Activated CD4-positive, alpha-beta memory T cell treated with anti-CD3 and anti-CD28 coated beads for 36 hours (primary cell): Measurements from ENCODE around the gene STK25. TPM values are rescaled to one million over a fixed set of nuclear protein-coding genes. Genes with fewer than 3 reads are reported as not detected.

ENCODE experiments used
- CTCF ChIA-PET: fragments of 350-600 bp; sonication (Branson Sonifier 250); formaldehyde crosslinking; loops from one replicate; lab custom pipeline; 2021; ENCODE audit warnings: antibody characterized with exemption, inconsistent platforms; lab: Charles Lee
- POLR2A ChIA-PET: fragments of 350-600 bp; sonication (Branson Sonifier 250); formaldehyde crosslinking; loops from one replicate; lab custom pipeline; 2021; ENCODE audit warnings: antibody characterized with exemption; lab: Charles Lee
- DNase-seq: peaks from one replicate; pipeline ENCODE4 v3.0.0-alpha.2; 2020
- H3K27ac Mint-ChIP-seq: one replicate; pipeline ENCODE4 v1.8.0; 2021; ENCODE audit warnings: mixed read lengths
- H3K27me3 Mint-ChIP-seq: one replicate; pipeline ENCODE4 v1.8.0; 2021; ENCODE audit warnings: mixed read lengths
- H3K36me3 Mint-ChIP-seq: one replicate; pipeline ENCODE4 v1.8.0; 2021; ENCODE audit warnings: mixed read lengths
- H3K4me1 Mint-ChIP-seq: one replicate; pipeline ENCODE4 v1.8.0; 2021; ENCODE audit warnings: low read depth, mixed read lengths
- H3K4me3 Mint-ChIP-seq: one replicate; pipeline ENCODE4 v1.8.0; 2021; ENCODE audit warnings: mild to moderate bottlenecking, mixed read lengths
- H3K9me3 Mint-ChIP-seq: one replicate; pipeline ENCODE4 v1.8.0; 2021; ENCODE audit warnings: mixed read lengths
- intact Hi-C: fragments of 100-400 bp; cut with micrococcal nuclease; formaldehyde crosslinking; loops from one replicate; pipeline ENCODE4 v1.15.1; 2023
- total RNA-seq, 2 experiments: library from RNA; stranded (reverse); gene quantifications; one replicate each; pipeline ENCODE4 v1.2.3, GENCODE V29; 2021

STK25 gene
- total RNA-seq, 2 experiments from 2014 or later, result 97.9 to 99.1 TPM

- Mint-ChIP-seq H3K36me3 (peaks cover 2% of the 10 kb centered on the region), H3K27ac (no peak overlapping the region), H3K9me3 (no peaks in the 10 kb centered on the region), H3K4me3 (no peak overlapping the region), H3K27me3 (no peaks in the 10 kb centered on the region), H3K4me1 (peaks cover 11% of the 10 kb centered on the region)
- no peak for DNase-seq
- POLR2A ChIA-PET, result interaction anchor here (0.7 kb wide), 1 partner anchor 12 kb away, joined by 3 read pairs; no protein-coding TSS in a partner anchor
- CTCF ChIA-PET, result no interaction called here
- intact Hi-C loops, result no loop called here
Observed at GRCh38 chr2:241502281-241502680, 6.1 kb downstream of the STK25 start.

- no peaks in the 10 kb centered on the region for H3K9me3 Mint-ChIP-seq
- ChIA-PET CTCF (no interaction called here), POLR2A (interaction anchor here (0.7 kb wide), 1 partner anchor 13 kb away, joined by 3 read pairs; no protein-coding TSS in a partner anchor)
- intact Hi-C loops, result no loop called here
- H3K27ac Mint-ChIP-seq, result no peak overlapping the region
- H3K4me3 Mint-ChIP-seq, result no peak overlapping the region
- no peaks in the 10 kb centered on the region for H3K27me3 Mint-ChIP-seq
- peaks cover 4% of the 10 kb centered on the region for H3K36me3 Mint-ChIP-seq
- DNase-seq, result no peak
- peaks cover 4% of the 10 kb centered on the region for H3K4me1 Mint-ChIP-seq
Observed at GRCh38 chr2:241501551-241501950, 6.8 kb downstream of the STK25 start.

GRCh38 chr2:241501099-241501541 is 7.3 kb downstream of the STK25 start:
- ChIA-PET CTCF (no interaction called here), POLR2A (no interaction called here)
- H3K27me3 Mint-ChIP-seq, result no peaks in the 10 kb centered on the region
- no peaks in the 10 kb centered on the region for H3K9me3 Mint-ChIP-seq
- intact Hi-C loops, result no loop called here
- no peak overlapping the region for H3K27ac Mint-ChIP-seq
- no peak for DNase-seq
- no peak overlapping the region for H3K4me3 Mint-ChIP-seq
- H3K4me1 Mint-ChIP-seq, result peaks cover under 1% of the 10 kb centered on the region
- peaks cover 4% of the 10 kb centered on the region for H3K36me3 Mint-ChIP-seq

GRCh38 chr2:241500431-241500975 is 7.9 kb downstream of the STK25 start:
- H3K4me1 Mint-ChIP-seq, result no peaks in the 10 kb centered on the region
- intact Hi-C loops, result no loop called here

GRCh38 chr2:241500016-241500415 is 8.4 kb downstream of the STK25 start:
- no peak for DNase-seq
- H3K9me3 Mint-ChIP-seq, result no peaks in the 10 kb centered on the region
- POLR2A ChIA-PET, result no interaction called here
- H3K27me3 Mint-ChIP-seq, result no peaks in the 10 kb centered on the region
- peaks cover 4% of the 10 kb centered on the region for H3K36me3 Mint-ChIP-seq
- no peaks in the 10 kb centered on the region for H3K4me1 Mint-ChIP-seq
- H3K4me3 Mint-ChIP-seq, result no peak overlapping the region
- H3K27ac Mint-ChIP-seq, result no peak overlapping the region
- intact Hi-C loops, result no loop called here
- CTCF ChIA-PET, result no interaction called here

More at GRCh38 chr2:241500431-241500975, 7.9 kb downstream of the STK25 start:
- CTCF ChIA-PET, result no interaction called here
- Mint-ChIP-seq H3K27ac (no peak overlapping the region), H3K27me3 (no peaks in the 10 kb centered on the region), H3K9me3 (no peaks in the 10 kb centered on the region), H3K36me3 (peaks cover 4% of the 10 kb centered on the region), H3K4me3 (no peak overlapping the region)
- POLR2A ChIA-PET, result no interaction called here
- DNase-seq, result no peak

GRCh38 chr2:241499146-241499965 is 9.0 kb downstream of the STK25 start:
- H3K4me1 Mint-ChIP-seq, result no peaks in the 10 kb centered on the region
- H3K27ac Mint-ChIP-seq, result no peak overlapping the region
- no peak overlapping the region for H3K4me3 Mint-ChIP-seq
- ChIA-PET POLR2A (no interaction called here), CTCF (no interaction called here)
- peaks cover 4% of the 10 kb centered on the region for H3K36me3 Mint-ChIP-seq
- no peak for DNase-seq
- H3K27me3 Mint-ChIP-seq, result no peaks in the 10 kb centered on the region
- intact Hi-C loops, result no loop called here
- no peaks in the 10 kb centered on the region for H3K9me3 Mint-ChIP-seq

- Mint-ChIP-seq H3K4me3 (no peak overlapping the region), H3K27ac (no peak overlapping the region), H3K9me3 (no peaks in the 10 kb centered on the region), H3K36me3 (peaks cover 4% of the 10 kb centered on the region), H3K27me3 (no peaks in the 10 kb centered on the region), H3K4me1 (no peaks in the 10 kb centered on the region)
- intact Hi-C loops, result no loop called here
- DNase-seq, result no peak
- ChIA-PET CTCF (no interaction called here), POLR2A (no interaction called here)
Observed at GRCh38 chr2:241498115-241499070, 10.0 kb downstream of the STK25 start.

GRCh38 chr2:241496904-241497877 is 11.2 kb downstream of the STK25 start:
- H3K9me3 Mint-ChIP-seq, result no peaks in the 10 kb centered on the region
- DNase-seq, result no peak
- H3K4me3 Mint-ChIP-seq, result no peak overlapping the region
- peaks cover 4% of the 10 kb centered on the region for H3K36me3 Mint-ChIP-seq
- ChIA-PET CTCF (no interaction called here), POLR2A (no interaction called here)
- no peaks in the 10 kb centered on the region for H3K27me3 Mint-ChIP-seq
- intact Hi-C loops, result no loop called here
- H3K27ac Mint-ChIP-seq, result no peak overlapping the region
- no peaks in the 10 kb centered on the region for H3K4me1 Mint-ChIP-seq

- ChIA-PET CTCF (no interaction called here), POLR2A (no interaction called here)
- Mint-ChIP-seq H3K27ac (no peak overlapping the region), H3K27me3 (no peaks in the 10 kb centered on the region), H3K4me3 (no peak overlapping the region), H3K36me3 (peaks cover 4% of the 10 kb centered on the region), H3K4me1 (no peaks in the 10 kb centered on the region), H3K9me3 (no peaks in the 10 kb centered on the region)
- intact Hi-C loops, result no loop called here
- DNase-seq, result no peak
Observed at GRCh38 chr2:241496003-241496707, 12.2 kb downstream of the STK25 start.

- intact Hi-C loops, result no loop called here
- POLR2A ChIA-PET, result no interaction called here
- Mint-ChIP-seq H3K27me3 (no peaks in the 10 kb centered on the region), H3K9me3 (no peaks in the 10 kb centered on the region), H3K4me1 (no peaks in the 10 kb centered on the region), H3K4me3 (no peak overlapping the region), H3K36me3 (peaks cover 4% of the 10 kb centered on the region), H3K27ac (no peak overlapping the region)
- CTCF ChIA-PET, result no interaction called here
- no peak for DNase-seq
Observed at GRCh38 chr2:241495172-241496002, 13.0 kb downstream of the STK25 start.
